Activated CD8-positive, alpha-beta T cell treated with anti-CD3 and anti-CD28 coated beads for 36 hours (primary cell): ENCODE data around the gene ATP9B. TPM values are rescaled to one million over a fixed set of nuclear protein-coding genes. Genes with fewer than 3 reads are reported as not detected.

ENCODE experiments used
- ATAC-seq: fragments of 200-7000 bp; cut with Tn5 transposase; one replicate; pipeline ENCODE4 v1.10.0; 2021; ENCODE audit warnings: mild to moderate bottlenecking, moderate library complexity
- CTCF ChIA-PET: fragments of 350-600 bp; sonication (Branson Sonifier 250); formaldehyde crosslinking; loops from one replicate; lab custom pipeline; 2021; ENCODE audit warnings: antibody characterized with exemption; lab: Charles Lee
- POLR2A ChIA-PET: fragments of 350-600 bp; sonication (Branson Sonifier 250); formaldehyde crosslinking; loops from one replicate; lab custom pipeline; 2021; ENCODE audit warnings: antibody characterized with exemption; lab: Charles Lee
- DNase-seq: peaks from one replicate; pipeline ENCODE4 v3.0.0-alpha.2; 2020
- H3K27ac Mint-ChIP-seq: one replicate; pipeline ENCODE4 v1.8.0; 2021; ENCODE audit warnings: mild to moderate bottlenecking, mixed read lengths
- H3K27me3 Mint-ChIP-seq: one replicate; pipeline ENCODE4 v1.8.0; 2021; ENCODE audit warnings: mixed read lengths
- H3K36me3 Mint-ChIP-seq: one replicate; pipeline ENCODE4 v1.8.0; 2021; ENCODE audit warnings: low read depth, mixed read lengths
- H3K4me1 Mint-ChIP-seq: one replicate; pipeline ENCODE4 v1.8.0; 2021; ENCODE audit warnings: low read depth, mixed read lengths
- H3K4me3 Mint-ChIP-seq: one replicate; pipeline ENCODE4 v1.8.0; 2021; ENCODE audit warnings: mild to moderate bottlenecking, moderate library complexity, mixed read lengths
- H3K9me3 Mint-ChIP-seq: one replicate; pipeline ENCODE4 v1.8.0; 2021; ENCODE audit warnings: mixed read lengths
- intact Hi-C: fragments of 100-400 bp; cut with micrococcal nuclease; formaldehyde crosslinking; loops from one replicate; pipeline ENCODE4 v1.10.0; 2022
- total RNA-seq, 2 experiments: library from RNA; stranded (reverse); gene quantifications; one replicate each; pipeline ENCODE4 v1.2.3, GENCODE V29; 2021
- TF ChIP-seq, protein P1 (sequence below): fragments of 200-600 bp; IDR thresholded peaks from one replicate; pipeline ENCODE4 v1.8.0; 2022; ENCODE audit warnings: antibody characterized with exemption, mild to moderate bottlenecking

ATP9B gene
- total RNA-seq, 2 experiments from 2014 or later = 18.9 to 21.1 TPM

DNA sequence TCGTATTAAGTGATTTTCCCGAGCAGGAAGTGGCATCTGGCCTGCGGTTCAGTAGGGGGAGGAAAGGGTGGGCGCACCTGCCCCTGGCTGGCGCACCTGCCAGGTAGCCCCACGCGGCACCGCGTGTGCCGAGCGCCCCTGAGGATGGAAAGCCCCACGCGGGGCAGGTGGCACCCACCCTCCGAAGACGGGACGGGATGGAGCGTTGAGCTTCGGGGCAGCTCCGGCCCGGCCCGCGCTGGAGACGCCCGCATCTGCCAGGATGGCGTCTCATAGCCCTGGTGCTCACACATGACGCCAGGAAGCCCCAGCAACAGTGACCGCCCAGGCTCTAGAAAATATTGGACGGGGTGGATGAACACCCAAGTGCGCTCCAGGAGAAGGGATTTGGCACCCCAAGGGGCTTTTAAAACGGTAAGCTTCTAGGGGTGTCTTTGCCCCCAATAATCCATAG is 324.0 kb downstream of the ATP9B start:
- DNase-seq = no peak
- Mint-ChIP-seq H3K27me3 (peaks cover 18% of the 10 kb centered on the region), H3K4me3 (peak overlapping the region; percentile 68), H3K36me3 (peaks cover 9% of the 10 kb centered on the region), H3K27ac (peak overlapping the region; percentile 76), H3K4me1 (peaks cover 15% of the 10 kb centered on the region), H3K9me3 (no peaks in the 10 kb centered on the region)
- peak; percentile 8 for ATAC-seq
- intact Hi-C loops = loop anchor here (5.0 kb wide), 1 partner anchor 249 kb away; no protein-coding TSS in a partner anchor
- TF ChIP-seq, protein P1, sequence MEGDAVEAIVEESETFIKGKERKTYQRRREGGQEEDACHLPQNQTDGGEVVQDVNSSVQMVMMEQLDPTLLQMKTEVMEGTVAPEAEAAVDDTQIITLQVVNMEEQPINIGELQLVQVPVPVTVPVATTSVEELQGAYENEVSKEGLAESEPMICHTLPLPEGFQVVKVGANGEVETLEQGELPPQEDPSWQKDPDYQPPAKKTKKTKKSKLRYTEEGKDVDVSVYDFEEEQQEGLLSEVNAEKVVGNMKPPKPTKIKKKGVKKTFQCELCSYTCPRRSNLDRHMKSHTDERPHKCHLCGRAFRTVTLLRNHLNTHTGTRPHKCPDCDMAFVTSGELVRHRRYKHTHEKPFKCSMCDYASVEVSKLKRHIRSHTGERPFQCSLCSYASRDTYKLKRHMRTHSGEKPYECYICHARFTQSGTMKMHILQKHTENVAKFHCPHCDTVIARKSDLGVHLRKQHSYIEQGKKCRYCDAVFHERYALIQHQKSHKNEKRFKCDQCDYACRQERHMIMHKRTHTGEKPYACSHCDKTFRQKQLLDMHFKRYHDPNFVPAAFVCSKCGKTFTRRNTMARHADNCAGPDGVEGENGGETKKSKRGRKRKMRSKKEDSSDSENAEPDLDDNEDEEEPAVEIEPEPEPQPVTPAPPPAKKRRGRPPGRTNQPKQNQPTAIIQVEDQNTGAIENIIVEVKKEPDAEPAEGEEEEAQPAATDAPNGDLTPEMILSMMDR = no peak
- CTCF ChIA-PET = interaction anchor here (0.6 to 2.2 kb wide), 9 partner anchors 9 to 252 kb away, joined by 3 to 22 read pairs (median 4); no protein-coding TSS in a partner anchor
- POLR2A ChIA-PET = interaction anchor here (0.9 to 2.7 kb wide), 8 partner anchors 10 to 325 kb away, joined by 3 to 11 read pairs (median 5); no protein-coding TSS in a partner anchor

GRCh38 chr18:79393635-79394533 is 324.7 kb downstream of the ATP9B start:
- ATAC-seq = peak; percentile 12
- peak; percentile 66 for DNase-seq
- ChIA-PET CTCF (interaction anchor here (0.6 to 2.2 kb wide), 7 partner anchors 10 to 208 kb away, joined by 3 to 22 read pairs (median 4); no protein-coding TSS in a partner anchor), POLR2A (interaction anchor here (0.9 to 2.7 kb wide), 9 partner anchors 9 to 325 kb away, joined by 3 to 11 read pairs (median 5); no protein-coding TSS in a partner anchor)
- Mint-ChIP-seq H3K9me3 (no peaks in the 10 kb centered on the region), H3K27ac (peak overlapping the region; percentile 84), H3K36me3 (peaks cover 16% of the 10 kb centered on the region), H3K27me3 (peaks cover 15% of the 10 kb centered on the region), H3K4me1 (peaks cover 18% of the 10 kb centered on the region), H3K4me3 (peak overlapping the region; percentile 76)
- intact Hi-C loops = loop anchor here (5.0 kb wide), 1 partner anchor 248 kb away; no protein-coding TSS in a partner anchor
- TF ChIP-seq, protein P1 = no peak

DNA sequence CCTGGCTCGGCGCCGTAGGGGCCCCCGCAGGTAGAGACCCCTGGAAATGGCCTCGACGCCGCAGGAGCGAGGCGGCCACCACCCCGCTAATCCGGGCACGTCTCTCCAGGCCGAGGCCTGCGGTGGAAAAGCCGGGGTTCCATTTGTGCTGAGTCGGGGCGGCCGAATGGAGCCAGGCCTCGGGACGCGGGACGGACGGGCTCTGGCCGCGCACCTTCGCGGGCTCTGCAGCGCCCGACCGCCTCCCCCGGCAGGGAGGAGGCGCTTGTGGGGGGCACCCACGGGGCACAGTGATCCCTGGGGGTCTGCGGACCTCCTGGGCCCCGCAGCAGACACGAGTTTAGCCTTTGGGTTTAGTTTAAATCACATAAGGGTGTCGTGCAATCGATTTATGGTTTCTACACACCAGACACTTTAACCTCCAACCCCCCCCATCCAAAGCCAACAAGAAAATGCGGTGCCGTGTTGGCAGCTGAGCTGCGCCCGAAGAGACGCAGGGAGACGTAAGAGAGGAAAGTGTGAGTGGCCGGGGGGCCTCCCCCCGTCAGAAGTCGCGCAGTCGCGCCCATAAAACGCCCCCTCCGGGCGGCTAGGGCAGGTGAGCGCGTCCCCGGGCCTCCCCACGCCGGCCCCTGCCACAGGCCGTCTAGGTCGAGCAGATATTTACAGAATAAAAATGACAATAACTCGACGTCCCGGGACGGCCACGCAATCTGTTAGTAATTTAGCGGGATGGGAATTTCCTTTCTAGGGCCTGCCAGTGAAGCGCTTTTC is 325.5 kb downstream of the ATP9B start:
- Mint-ChIP-seq H3K4me3 (peak overlapping the region; percentile 76), H3K4me1 (peaks cover 19% of the 10 kb centered on the region), H3K36me3 (peaks cover 21% of the 10 kb centered on the region), H3K27ac (peak overlapping the region; percentile 87), H3K9me3 (no peaks in the 10 kb centered on the region), H3K27me3 (peaks cover 11% of the 10 kb centered on the region)
- POLR2A ChIA-PET = interaction anchor here (1.8 to 2.7 kb wide), 2 partner anchors 8 to 129 kb away, joined by 9 to 11 read pairs; no protein-coding TSS in a partner anchor
- DNase-seq = peak; percentile 91
- intact Hi-C loops = loop anchor here (5.0 kb wide), 2 partner anchors 128 to 248 kb away; no protein-coding TSS in a partner anchor
- TF ChIP-seq, protein P1 = no peak
- ATAC-seq = peak; percentile 62
- CTCF ChIA-PET = interaction anchor here (2.2 kb wide), 1 partner anchor 129 kb away, joined by 8 read pairs; no protein-coding TSS in a partner anchor

DNA sequence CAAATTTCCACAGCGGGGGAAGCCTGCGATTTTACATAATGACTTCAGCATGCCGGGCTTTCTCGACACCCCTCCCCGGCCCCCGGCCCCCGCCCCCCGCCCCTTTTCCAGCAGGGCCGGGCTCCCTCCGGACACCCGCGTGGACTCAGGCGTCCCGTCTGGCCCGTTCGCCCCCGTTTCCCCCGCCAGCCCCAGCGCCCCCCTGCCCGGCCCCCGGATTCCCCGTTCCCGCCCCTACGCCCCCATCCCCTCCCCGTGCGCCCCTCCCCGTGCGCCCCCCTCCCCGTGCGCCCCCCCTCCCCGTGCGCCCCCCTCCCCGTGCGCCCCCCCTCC is 326.1 kb downstream of the ATP9B start:
- H3K27me3 Mint-ChIP-seq = peaks cover 11% of the 10 kb centered on the region
- TF ChIP-seq, protein P1 = no peak
- ChIA-PET CTCF (interaction anchor here (0.5 to 2.5 kb wide), 2 partner anchors 15 to 40 kb away, joined by 4 to 10 read pairs; no protein-coding TSS in a partner anchor), POLR2A (interaction anchor here (1.3 to 3.4 kb wide), 3 partner anchors 40 to 128 kb away, joined by 6 to 25 read pairs (median 9); no protein-coding TSS in a partner anchor)
- intact Hi-C loops = loop anchor here (5.0 kb wide), 1 partner anchor 127 kb away; no protein-coding TSS in a partner anchor
- no peaks in the 10 kb centered on the region for H3K9me3 Mint-ChIP-seq
- peaks cover 21% of the 10 kb centered on the region for H3K36me3 Mint-ChIP-seq
- peak overlapping the region; percentile 87 for H3K27ac Mint-ChIP-seq
- H3K4me1 Mint-ChIP-seq = peaks cover 19% of the 10 kb centered on the region
- H3K4me3 Mint-ChIP-seq = peak overlapping the region; percentile 76
- DNase-seq = no peak
- no peak for ATAC-seq
